GM18517 (cell line): ENCODE measurements around the gene CHURC1.

Experiments used
- ATAC-seq: cut with Tn5 transposase; IDR thresholded peaks from one replicate; pipeline ENCODE4 v1.9.1; 2021; ENCODE audit warnings: mild to moderate bottlenecking, moderate library complexity; ENCODE audit not compliant: unreplicated experiment

Gene CHURC1

GRCh38 chr14:64983439-64984310 is 69.4 kb downstream of the CHURC1 start:
- no peak for ATAC-seq
